ENCODE data around the gene STAP2.
A peak's percentile ranks its signal among the peaks of the same experiment; 100 is the strongest.

Gene STAP2

GRCh38 chr19:4370418-4371041, 31.9 kb upstream of the STAP2 start:
- no peak for DNase-seq (ENCODE audit: low spot score)

GRCh38 chr19:4369888-4370260, 31.2 kb upstream of the STAP2 start:
- no peak for DNase-seq (ENCODE audit: low spot score)

GRCh38 chr19:4369109-4369887, 30.7 kb upstream of the STAP2 start:
- peak; percentile 18 for DNase-seq (ENCODE audit: low spot score)

- peak; percentile 12 for DNase-seq (ENCODE audit: low spot score)
Measured at GRCh38 chr19:4368128-4368820, 29.6 kb upstream of the STAP2 start.

- DNase-seq (ENCODE audit: low spot score): peak; percentile 3
Measured at GRCh38 chr19:4367781-4368127, 29.1 kb upstream of the STAP2 start.

GRCh38 chr19:4367336-4367723, 28.7 kb upstream of the STAP2 start:
- peak; percentile 3 for DNase-seq (ENCODE audit: low spot score)

- DNase-seq (ENCODE audit: low spot score): peak; percentile 3
Measured at GRCh38 chr19:4366666-4367335, 28.2 kb upstream of the STAP2 start.

GRCh38 chr19:4365791-4366665, 27.4 kb upstream of the STAP2 start:
- peak; percentile 5 for DNase-seq (ENCODE audit: low spot score)

- peak; percentile 6 for DNase-seq (ENCODE audit: low spot score)
Measured at GRCh38 chr19:4365341-4365740, 26.7 kb upstream of the STAP2 start.

GRCh38 chr19:4363571-4364304, 25.1 kb upstream of the STAP2 start:
- DNase-seq (ENCODE audit: low spot score): peak; percentile 3

GRCh38 chr19:4362831-4363545, 24.4 kb upstream of the STAP2 start:
- DNase-seq (ENCODE audit: low spot score): peak; percentile 18

GRCh38 chr19:4362101-4362828, 23.6 kb upstream of the STAP2 start:
- DNase-seq (ENCODE audit: low spot score): peak; percentile 6

- DNase-seq (ENCODE audit: low spot score): peak; percentile 10
Measured at GRCh38 chr19:4361152-4362046, 22.8 kb upstream of the STAP2 start.

GRCh38 chr19:4360641-4361151, 22.1 kb upstream of the STAP2 start:
- peak; percentile 10 for DNase-seq (ENCODE audit: low spot score)

- no peak for DNase-seq (ENCODE audit: low spot score)
Measured at GRCh38 chr19:4360081-4360569, 21.5 kb upstream of the STAP2 start.

- DNase-seq (ENCODE audit: low spot score): no peak
Measured at GRCh38 chr19:4359627-4360000, 21.0 kb upstream of the STAP2 start.

GRCh38 chr19:4358709-4359626, 20.3 kb upstream of the STAP2 start:
- peak; percentile 7 for DNase-seq (ENCODE audit: low spot score)
